ENCODE data around the gene CNTNAP5.

Gene CNTNAP5

GRCh38 chr2:124755386-124755785 is 730.3 kb downstream of the CNTNAP5 start:
- DNase-seq, result no peak

GRCh38 chr2:124756048-124756447 is 731.0 kb downstream of the CNTNAP5 start:
- intact Hi-C loops (cut with DNase I), result no loop called here
- no peak for DNase-seq

More at GRCh38 chr2:124755386-124755785, 730.3 kb downstream of the CNTNAP5 start:
- intact Hi-C loops (cut with DNase I), result no loop called here

- intact Hi-C loops (cut with DNase I), result no loop called here
- DNase-seq, result no peak
Observed at GRCh38 chr2:124762388-124762787, 737.3 kb downstream of the CNTNAP5 start.

GRCh38 chr2:124763611-124764010 is 738.5 kb downstream of the CNTNAP5 start:
- intact Hi-C loops (cut with DNase I), result no loop called here
- DNase-seq, result no peak

GRCh38 chr2:124774781-124775180 is 749.7 kb downstream of the CNTNAP5 start:
- no peak for DNase-seq
- intact Hi-C loops (cut with DNase I), result no loop called here

- intact Hi-C loops (cut with DNase I), result no loop called here
Observed at GRCh38 chr2:124776332-124776731, 751.2 kb downstream of the CNTNAP5 start.

GRCh38 chr2:124778076-124778475 is 753.0 kb downstream of the CNTNAP5 start:
- intact Hi-C loops (cut with DNase I), result no loop called here
- no peak for DNase-seq

More at GRCh38 chr2:124776332-124776731, 751.2 kb downstream of the CNTNAP5 start:
- no peak for DNase-seq

GRCh38 chr2:124796647-124797046 is 771.6 kb downstream of the CNTNAP5 start:
- intact Hi-C loops (cut with DNase I), result no loop called here
- DNase-seq, result no peak

GRCh38 chr2:124797049-124797448 is 772.0 kb downstream of the CNTNAP5 start:
- intact Hi-C loops (cut with DNase I), result no loop called here
- DNase-seq, result no peak

- intact Hi-C loops (cut with DNase I), result no loop called here
- no peak for DNase-seq
Observed at GRCh38 chr2:124798551-124798950, 773.5 kb downstream of the CNTNAP5 start.

GRCh38 chr2:124804014-124804940 is 779.2 kb downstream of the CNTNAP5 start:
- DNase-seq, result no peak
- intact Hi-C loops (cut with DNase I), result no loop called here

GRCh38 chr2:124805060-124805459 is 780.0 kb downstream of the CNTNAP5 start:
- no peak for DNase-seq
- intact Hi-C loops (cut with DNase I), result no loop called here

- peak in 1 of 10 donors; percentile 19 for DNase-seq
- intact Hi-C loops (cut with DNase I), result no loop called here
Observed at GRCh38 chr2:124810132-124810531, 785.0 kb downstream of the CNTNAP5 start.

- intact Hi-C loops (cut with DNase I), result no loop called here
- DNase-seq, result no peak
Observed at GRCh38 chr2:124814968-124815745, 790.1 kb downstream of the CNTNAP5 start.

GRCh38 chr2:124816007-124816406 is 790.9 kb downstream of the CNTNAP5 start:
- no peak for DNase-seq
- intact Hi-C loops (cut with DNase I), result no loop called here

- intact Hi-C loops (cut with DNase I), result no loop called here
- no peak for DNase-seq
Observed at GRCh38 chr2:124822516-124822915, 797.4 kb downstream of the CNTNAP5 start.

GRCh38 chr2:124824441-124824840 is 799.4 kb downstream of the CNTNAP5 start:
- DNase-seq, result no peak
- intact Hi-C loops (cut with DNase I), result no loop called here

- intact Hi-C loops (cut with DNase I), result no loop called here
- no peak for DNase-seq
Observed at GRCh38 chr2:124832521-124832920, 807.4 kb downstream of the CNTNAP5 start.

GRCh38 chr2:124834331-124834730 is 809.2 kb downstream of the CNTNAP5 start:
- intact Hi-C loops (cut with DNase I), result no loop called here
- no peak for DNase-seq

- intact Hi-C loops (cut with DNase I), result no loop called here
- DNase-seq, result no peak
Observed at GRCh38 chr2:124835331-124835730, 810.2 kb downstream of the CNTNAP5 start.

GRCh38 chr2:124836416-124836815 is 811.3 kb downstream of the CNTNAP5 start:
- DNase-seq, result no peak
- intact Hi-C loops (cut with DNase I), result no loop called here

Data from posterior cingulate gyrus (tissue), 11 donors.